ENCODE measurements around the gene CEACAM18.
"Not testable (repeated sequence)": the region's sequence is repeated elsewhere in the genome, so short reads cannot be mapped to it uniquely, and the experiment has no call there.

CEACAM18 gene

GRCh38 chr19:51462276-51462675, 16.1 kb upstream of the CEACAM18 start:
- no peak for DNase-seq

- DNase-seq: no peak
Measured at GRCh38 chr19:51462681-51463080, 15.7 kb upstream of the CEACAM18 start.

- not testable (repeated sequence) for DNase-seq
Measured at GRCh38 chr19:51463976-51464581, 14.3 kb upstream of the CEACAM18 start.

GRCh38 chr19:51466723-51467122, 11.6 kb upstream of the CEACAM18 start:
- DNase-seq: no peak

- no peak for DNase-seq
Measured at GRCh38 chr19:51467864-51468544, 10.3 kb upstream of the CEACAM18 start.

- DNase-seq: no peak
Measured at GRCh38 chr19:51468545-51468920, 9.8 kb upstream of the CEACAM18 start.

- DNase-seq: no peak
Measured at GRCh38 chr19:51469162-51469561, 9.2 kb upstream of the CEACAM18 start.

GRCh38 chr19:51469629-51470028, 8.7 kb upstream of the CEACAM18 start:
- no peak for DNase-seq

GRCh38 chr19:51470966-51471365, 7.4 kb upstream of the CEACAM18 start:
- no peak for DNase-seq

- DNase-seq: no peak
Measured at GRCh38 chr19:51471527-51471926, 6.8 kb upstream of the CEACAM18 start.

- no peak for DNase-seq
Measured at GRCh38 chr19:51472607-51473006, 5.7 kb upstream of the CEACAM18 start.

GRCh38 chr19:51473009-51473707, 5.2 kb upstream of the CEACAM18 start:
- DNase-seq: peak; percentile 73 to 75

GRCh38 chr19:51476164-51476563, 2.2 kb upstream of the CEACAM18 start:
- no peak for DNase-seq

- DNase-seq: no peak
Measured at GRCh38 chr19:51477344-51477743, 995 bp upstream of the CEACAM18 start.

GRCh38 chr19:51479531-51480331, 1.4 kb downstream of the CEACAM18 start:
- DNase-seq: no peak

GRCh38 chr19:51480590-51480989, 2.3 kb downstream of the CEACAM18 start:
- DNase-seq: no peak

- DNase-seq: no peak
Measured at GRCh38 chr19:51485960-51486660, 7.8 kb downstream of the CEACAM18 start.

GRCh38 chr19:51488491-51488890, 10.2 kb downstream of the CEACAM18 start:
- DNase-seq: no peak

GRCh38 chr19:51489113-51489512, 10.8 kb downstream of the CEACAM18 start:
- no peak for DNase-seq

GRCh38 chr19:51490676-51491075, 12.3 kb downstream of the CEACAM18 start:
- DNase-seq: no peak

GRCh38 chr19:51491586-51491985, 13.2 kb downstream of the CEACAM18 start:
- no peak for DNase-seq

- no peak for DNase-seq
Measured at GRCh38 chr19:51493776-51494175, 15.4 kb downstream of the CEACAM18 start.

- no peak for DNase-seq
Measured at GRCh38 chr19:51497666-51498065, 19.3 kb downstream of the CEACAM18 start.

Data from CD4-positive, alpha-beta T cell treated with Interleukin-4 for 1 hour (primary cell).